Measurements from ENCODE around the gene SRRM2. TPM values are rescaled to one million over a fixed set of nuclear protein-coding genes. Genes with fewer than 3 reads are reported as not detected.

Gene SRRM2
- total and polyA plus RNA-seq, 8 donors: 142 to 2,165 (median 655) TPM

- Histone ChIP-seq H3K27me3 (no peaks in the 10 kb centered on the region), H3K4me3 (no peak overlapping the region), H3K4me1 (no peaks in the 10 kb centered on the region), H3K27ac (no peak overlapping the region), H3K9me3 (no peaks in the 10 kb centered on the region), H3K36me3 (peaks cover 46 to 72% (median 71%) of the 10 kb centered on the region in 4 donors)
- DNase-seq: no peak
- intact Hi-C loops (cut with DNase I; ENCODE audit: low total_unique reads): no loop called here
- WGBS, 5 donors: 91 to 98% (median 94%) methylated on average over 11 to 14 of the region's 14 CpGs
- TF ChIP-seq POLR2AphosphoS5 (IDR thresholded peaks at IDR 0.05): no peak
- TF ChIP-seq POLR2A (IDR thresholded peaks at IDR 0.05): no peak
- no peak for TF ChIP-seq EP300 (IDR thresholded peaks at IDR 0.05)
- no peak for TF ChIP-seq CTCF (IDR thresholded peaks at IDR 0.05)
Observed at GRCh38 chr16:2708290-2708639, 44.2 kb upstream of the SRRM2 start.

GRCh38 chr16:2708955-2709587, 43.4 kb upstream of the SRRM2 start:
- peaks cover 38 to 64% (median 63%) of the 10 kb centered on the region in 4 donors for H3K36me3 ChIP-seq
- no peaks in the 10 kb centered on the region for H3K27me3 ChIP-seq
- WGBS, 5 donors: 91 to 97% (median 96%) methylated on average over 22 of the region's 22 CpGs
- TF ChIP-seq EP300 (IDR thresholded peaks at IDR 0.05) (no peak), POLR2AphosphoS5 (IDR thresholded peaks at IDR 0.05) (no peak), POLR2A (IDR thresholded peaks at IDR 0.05) (no peak), CTCF (IDR thresholded peaks at IDR 0.05) (no peak)
- H3K4me3 ChIP-seq: no peak overlapping the region
- DNase-seq: no peak
- intact Hi-C loops (cut with DNase I; ENCODE audit: low total_unique reads): no loop called here
- no peaks in the 10 kb centered on the region for H3K4me1 ChIP-seq
- no peak overlapping the region for H3K27ac ChIP-seq
- H3K9me3 ChIP-seq: no peaks in the 10 kb centered on the region

DNA sequence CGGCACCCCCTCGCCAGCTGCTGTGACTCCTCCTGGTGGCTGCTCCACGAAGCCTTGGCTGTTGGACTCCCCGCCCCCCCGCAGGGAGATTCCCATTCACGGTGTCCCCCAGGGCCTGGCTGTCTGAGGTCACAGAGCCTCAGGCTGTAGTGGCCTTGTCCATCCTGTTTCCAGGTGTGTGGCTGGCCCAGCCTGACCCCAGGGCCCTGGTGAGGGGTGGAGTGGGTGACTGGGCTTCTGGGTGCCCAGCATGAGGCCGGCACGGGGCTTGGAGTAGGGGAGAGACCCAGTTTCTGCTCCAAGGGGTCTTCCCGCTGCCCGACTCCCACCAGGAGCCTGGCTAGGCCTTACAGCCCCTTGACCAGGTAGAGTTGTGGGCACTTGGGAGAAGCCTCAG, 42.9 kb upstream of the SRRM2 start:
- WGBS, 5 donors: 85 to 95% (median 93%) methylated on average over 3 to 10 of the region's 10 CpGs
- Histone ChIP-seq H3K27me3 (no peaks in the 10 kb centered on the region), H3K36me3 (peaks cover 34 to 59% (median 58%) of the 10 kb centered on the region in 4 donors), H3K4me3 (no peak overlapping the region), H3K4me1 (no peaks in the 10 kb centered on the region), H3K9me3 (no peaks in the 10 kb centered on the region), H3K27ac (no peak overlapping the region)
- intact Hi-C loops (cut with DNase I; ENCODE audit: low total_unique reads): no loop called here
- no peak for DNase-seq
- no peak for TF ChIP-seq POLR2A (IDR thresholded peaks at IDR 0.05)
- no peak for TF ChIP-seq EP300 (IDR thresholded peaks at IDR 0.05)
- no peak for TF ChIP-seq CTCF (IDR thresholded peaks at IDR 0.05)
- TF ChIP-seq POLR2AphosphoS5 (IDR thresholded peaks at IDR 0.05): no peak

- TF ChIP-seq POLR2A (IDR thresholded peaks at IDR 0.05): no peak
- no peak for TF ChIP-seq CTCF (IDR thresholded peaks at IDR 0.05)
- no peak for TF ChIP-seq EP300 (IDR thresholded peaks at IDR 0.05)
- TF ChIP-seq POLR2AphosphoS5 (IDR thresholded peaks at IDR 0.05): no peak
- no peaks in the 10 kb centered on the region for H3K9me3 ChIP-seq
- WGBS, 5 donors: 79 to 84% (median 83%) methylated on average over 15 to 20 of the region's 20 CpGs
- intact Hi-C loops (cut with DNase I; ENCODE audit: low total_unique reads): no loop called here
- DNase-seq: no peak
- no peak overlapping the region for H3K27ac ChIP-seq
- peaks cover 0 to under 1% (median under 1%) of the 10 kb centered on the region in 3 donors for H3K27me3 ChIP-seq
- H3K4me1 ChIP-seq: peaks cover 0 to 2% (median under 1%) of the 10 kb centered on the region in 4 donors
- H3K4me3 ChIP-seq: no peak overlapping the region
- peaks cover 30 to 53% (median 52%) of the 10 kb centered on the region in 4 donors for H3K36me3 ChIP-seq
Observed at GRCh38 chr16:2710021-2710710, 42.3 kb upstream of the SRRM2 start.

Data from stomach (tissue), 9 donors.